IMR-90 (cell line): ENCODE data around the gene FA2H. TPM values are rescaled to one million over a fixed set of nuclear protein-coding genes. Genes with fewer than 3 reads are reported as not detected.

ENCODE experiments used
- ATAC-seq: fragments of 200-7000 bp; cut with Tn5 transposase; 2 replicates; pipeline ENCODE4 v1.9.1; 2020; ENCODE audit warnings: low read depth, mild to moderate bottlenecking, moderate library complexity
- BruUV-seq: library from RNA; stranded (reverse); fragments of 400-500 nt; replicated peaks from 2 replicates; lab custom pipeline; 2021; lab: Mats Ljungman, UMichigan
- CTCF ChIA-PET: fragments of 300-600 bp; formaldehyde crosslinking; extraction: SDS; loops from one replicate; lab custom pipeline; 2021; ENCODE audit warnings: antibody characterized with exemption; lab: Yijun Ruan, JAX
- POLR2A ChIA-PET: fragments of 300-600 bp; sonication (Branson Sonifier 250); formaldehyde crosslinking; loops from one replicate; lab custom pipeline; 2022; ENCODE audit warnings: antibody characterized with exemption; ENCODE audit not compliant: unreplicated experiment; lab: Charles Lee
- DNase-seq: peaks from one replicate; pipeline ENCODE4 v3.0.0; 2013
- H2AFZ ChIP-seq: replicated peaks from 2 replicates; pipeline ENCODE3; 2013; ENCODE audit warnings: low read length, mild to moderate bottlenecking; ENCODE audit not compliant: poor library complexity
- H2AK5ac ChIP-seq: 2 replicates; pipeline ENCODE4 v1.6.1; 2013; ENCODE audit warnings: low read depth, low read length, inconsistent platforms
- H2AK9ac ChIP-seq: replicated peaks from 2 replicates; pipeline ENCODE3; 2013; ENCODE audit warnings: mild to moderate bottlenecking, low read depth, low read length, moderate library complexity; ENCODE audit not compliant: poor library complexity
- H2BK120ac ChIP-seq: 2 replicates; pipeline ENCODE4 v1.6.1; 2013; ENCODE audit warnings: low read depth, low read length, inconsistent platforms
- H2BK15ac ChIP-seq: 3 replicates; pipeline ENCODE4 v1.6.1; 2013; ENCODE audit warnings: low read depth, low read length, inconsistent platforms
- H2BK20ac ChIP-seq: 2 replicates; pipeline ENCODE4 v1.6.1; 2013; ENCODE audit warnings: low read depth, mild to moderate bottlenecking, inconsistent platforms, low read length, moderate library complexity
- H2BK5ac ChIP-seq: 2 replicates; pipeline ENCODE4 v1.6.1; 2013; ENCODE audit warnings: mild to moderate bottlenecking, low read depth, low read length, inconsistent platforms; ENCODE audit not compliant: poor library complexity, severe bottlenecking
- H3K14ac ChIP-seq: replicated peaks from 2 replicates; pipeline ENCODE4 v1.6.1; 2013; ENCODE audit warnings: low read depth, low read length, inconsistent platforms
- H3K18ac ChIP-seq: 2 replicates; pipeline ENCODE4 v1.6.1; 2013; ENCODE audit warnings: low read depth, low read length, control low read depth
- H3K23ac ChIP-seq: 2 replicates; pipeline ENCODE4 v1.6.1; 2013; ENCODE audit warnings: low read depth, low read length, inconsistent platforms
- H3K27ac ChIP-seq: 2 replicates; pipeline ENCODE4 v1.5.1; 2013; ENCODE audit warnings: mild to moderate bottlenecking, control low read depth, low read length; ENCODE audit not compliant: insufficient read depth
- H3K27me3 ChIP-seq: 2 replicates; pipeline ENCODE4 v1.6.1; 2013; ENCODE audit warnings: low read length; ENCODE audit not compliant: control insufficient read depth, insufficient read depth
- H3K36me3 ChIP-seq: 2 replicates; pipeline ENCODE4 v1.6.1; 2013; ENCODE audit warnings: low read length, mixed read lengths; ENCODE audit not compliant: control insufficient read depth, insufficient read depth
- H3K4ac ChIP-seq: 2 replicates; pipeline ENCODE4 v1.6.1; 2013; ENCODE audit warnings: low read depth, low read length, inconsistent platforms
- H3K4me1 ChIP-seq: 2 replicates; pipeline ENCODE4 v1.6.1; 2013; ENCODE audit warnings: low read length, mixed read lengths; ENCODE audit not compliant: control insufficient read depth, insufficient read depth
- H3K4me2 ChIP-seq: 2 replicates; pipeline ENCODE4 v1.6.1; 2013; ENCODE audit warnings: low read depth, mild to moderate bottlenecking, control low read depth, low read length, moderate library complexity
- H3K4me3 ChIP-seq: 2 replicates; pipeline ENCODE4 v1.5.1; 2013; ENCODE audit warnings: low read depth, mild to moderate bottlenecking, control low read depth, low read length, moderate library complexity; ENCODE audit not compliant: insufficient read depth
- H3K56ac ChIP-seq: 2 replicates; pipeline ENCODE4 v1.6.1; 2013; ENCODE audit warnings: low read length, inconsistent platforms; ENCODE audit not compliant: insufficient read depth; ENCODE audit errors: extremely low read depth
- H3K79me1 ChIP-seq, 2 experiments: 2 replicates each; pipeline ENCODE4 v1.6.1; 2013; ENCODE audit warnings: low read length in 2 of 2, inconsistent platforms in 1 of 2, low read depth in 1 of 2
- H3K9ac ChIP-seq: 2 replicates; pipeline ENCODE4 v1.6.1; 2013; ENCODE audit warnings: low read depth, low read length, control low read depth
- H3K9me1 ChIP-seq: 2 replicates; pipeline ENCODE4 v1.6.1; 2013; ENCODE audit warnings: low read length, inconsistent platforms; ENCODE audit not compliant: insufficient read depth
- H3K9me3 ChIP-seq: 2 replicates; pipeline ENCODE4 v1.6.1; 2013; ENCODE audit warnings: low read length; ENCODE audit not compliant: control insufficient read depth, insufficient read depth
- H4K20me1 ChIP-seq: 2 replicates; pipeline ENCODE4 v1.6.1; 2013; ENCODE audit warnings: low read length, inconsistent platforms; ENCODE audit not compliant: insufficient read depth
- H4K5ac ChIP-seq: 2 replicates; pipeline ENCODE4 v1.6.1; 2013; ENCODE audit warnings: mild to moderate bottlenecking, low read depth, low read length, control low read depth
- H4K8ac ChIP-seq, 2 experiments: 2 replicates each; pipeline ENCODE4 v1.6.1; 2013; ENCODE audit warnings: low read depth in 2 of 2, low read length in 2 of 2, control low read depth in 1 of 2, inconsistent platforms in 1 of 2
- H4K91ac ChIP-seq: 2 replicates; pipeline ENCODE4 v1.6.1; 2013; ENCODE audit warnings: low read depth, low read length, inconsistent platforms; ENCODE audit not compliant: insufficient read depth
- BHLHE40 ChIP-seq: fragments of 150-350 bp; IDR thresholded peaks from 2 replicates; pipeline ENCODE4 v1.6.1; 2016; ENCODE audit warnings: mild to moderate bottlenecking, low read depth, low read length
- CEBPB ChIP-seq: IDR thresholded peaks from 2 replicates; pipeline ENCODE4 v1.6.1; 2012; ENCODE audit warnings: low read depth, low read length, improper control_type of control experiment
- CHD1 ChIP-seq: IDR thresholded peaks from 2 replicates; pipeline ENCODE4 v1.6.1; 2012; ENCODE audit warnings: low read depth, low read length, improper control_type of control experiment
- FOS ChIP-seq: fragments of 150-350 bp; IDR thresholded peaks from 2 replicates; pipeline ENCODE4 v1.6.1; 2016; ENCODE audit warnings: low read depth, low read length
- MAFK ChIP-seq: IDR thresholded peaks from 2 replicates; pipeline ENCODE4 v1.6.1; 2012; ENCODE audit warnings: low read depth, low read length, improper control_type of control experiment
- MXI1 ChIP-seq: IDR thresholded peaks from 2 replicates; pipeline ENCODE4 v1.6.1; 2012; ENCODE audit warnings: low read depth, mild to moderate bottlenecking, low read length, moderate library complexity, borderline replicate concordance
- NFE2L2 ChIP-seq: fragments of 150-350 bp; IDR thresholded peaks from 2 replicates; pipeline ENCODE4 v1.6.1; 2016; ENCODE audit warnings: low read depth, mild to moderate bottlenecking, low read length
- POLR2A ChIP-seq: IDR thresholded peaks from 2 replicates; pipeline ENCODE4 v1.6.1; 2012; ENCODE audit warnings: mild to moderate bottlenecking, low read depth, low read length
- RAD21 ChIP-seq: IDR thresholded peaks from 2 replicates; pipeline ENCODE4 v1.6.1; 2012; ENCODE audit warnings: low read length, improper control_type of control experiment
- SMC3 ChIP-seq: fragments of 150-350 bp; IDR thresholded peaks from 2 replicates; pipeline ENCODE4 v1.6.1; 2016; ENCODE audit warnings: low read depth, mild to moderate bottlenecking, antibody characterized with exemption, low read length, moderate library complexity
- USF2 ChIP-seq: fragments of 150-350 bp; IDR thresholded peaks from 2 replicates; pipeline ENCODE4 v1.6.1; 2017; ENCODE audit warnings: mild to moderate bottlenecking, antibody characterized with exemption, low read length, low read depth
- WGBS, 2 experiments: methylation state at CpG; one replicate each; pipeline versions ENCODE4 v1.1.5 to v1.1.7; 2013; ENCODE audit warnings: missing lambda C conversion rate in 2 of 2; ENCODE audit not compliant: insufficient read length in 1 of 2; ENCODE audit errors: extremely low coverage in 2 of 2; 5-methylcytosine and 5-hydroxymethylcytosine counted together
- dilution Hi-C: fragments of 300-500 bp; cut with HindIII; formaldehyde crosslinking; loops from one replicate; pipeline ENCODE4 v1.14.3; 2018; ENCODE audit warnings: low sequenced_read_pairs; ENCODE audit not compliant: unreplicated experiment
- in situ Hi-C: fragments of 300-500 bp; cut with MboI; formaldehyde crosslinking; loops from 3 replicates; pipeline ENCODE4 v1.14.3; 2019; ENCODE audit warnings: low sequenced_read_pairs, inconsistent platforms, mixed read lengths
- intact Hi-C: fragments of 100-400 bp; cut with micrococcal nuclease; formaldehyde crosslinking; loops from 2 replicates; pipeline ENCODE4 v1.10.0; 2022
- polyA plus RNA-seq, 3 experiments: library from polyadenylated mRNA; depleted of rRNA; stranded (reverse); fragments of >200 nt; gene quantifications; 2 replicates each; pipeline ENCODE4 v1.2.3, GENCODE V29; 2012; ENCODE audit warnings: low replicate concordance in 1 of 3
- total RNA-seq: library from RNA; depleted of rRNA; stranded (reverse); fragments of >200 nt; gene quantifications from 2 replicates; pipeline ENCODE4 v1.2.3, GENCODE V29; 2012
- TF ChIP-seq, protein P1 (sequence below): conservative IDR thresholded peaks from 2 replicates; pipeline ENCODE4 v1.5.1; 2012; ENCODE audit warnings: mild to moderate bottlenecking, low read depth, low read length, improper control_type of control experiment

Gene FA2H
- total and polyA plus RNA-seq, 2 of the 4 experiments (the other 2 are of a cell fraction): not detected

- no peak for TF ChIP-seq NFE2L2
- TF ChIP-seq BHLHE40: no peak
These were observed 48.8 kb downstream of the FA2H start (continued) for GRCh38 chr16:74725651-74726455.

DNA sequence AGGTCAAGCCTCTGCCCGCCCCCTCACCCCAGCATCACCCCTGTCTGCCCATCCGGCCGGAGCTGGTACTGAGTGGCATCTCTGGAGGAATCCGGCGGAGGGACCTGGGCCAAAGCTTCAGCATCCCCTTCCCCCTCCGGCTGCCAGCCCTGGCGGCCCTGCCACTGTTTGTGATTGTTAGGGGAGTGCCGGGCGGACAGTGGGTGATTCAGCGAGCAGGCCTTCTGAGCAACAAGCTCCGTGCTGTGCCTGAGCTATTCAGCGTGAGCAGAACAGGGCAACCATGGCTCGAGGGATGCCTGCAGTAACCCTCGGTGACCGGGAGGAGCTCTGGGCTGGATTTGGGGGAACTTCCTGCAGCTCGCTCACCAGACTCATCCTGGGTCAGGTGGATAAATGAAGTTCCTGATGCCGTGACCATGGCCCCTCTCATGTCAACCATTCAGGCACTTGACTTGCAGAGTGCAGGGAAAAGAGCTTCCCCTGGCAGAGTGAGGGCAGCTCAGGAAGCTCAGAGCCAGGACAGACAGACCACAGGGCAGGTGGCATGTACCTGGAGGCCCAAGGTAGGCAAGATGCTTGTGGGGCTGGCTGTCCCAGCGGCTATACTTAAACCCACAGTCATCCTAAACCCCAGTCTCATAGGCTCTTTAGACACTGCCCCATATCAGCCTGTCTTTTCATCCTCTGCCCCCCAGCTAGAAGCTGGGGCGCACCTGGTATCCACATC lies 49.6 kb downstream of the FA2H start:
- no peak overlapping the region for H4K5ac ChIP-seq
- H3K4me2 ChIP-seq: 0 out of 2 replicates have a peak overlapping the region, but pooled peaks have one; percentile 2
- peak overlapping the region; percentile 80 for H2AFZ ChIP-seq
- no peak for TF ChIP-seq USF2
- TF ChIP-seq FOS: peak; percentile 64
- TF ChIP-seq CEBPB: no peak
- TF ChIP-seq BHLHE40: peak; percentile 44; the same call in 1 of the 2 replicates
- TF ChIP-seq, protein P1, sequence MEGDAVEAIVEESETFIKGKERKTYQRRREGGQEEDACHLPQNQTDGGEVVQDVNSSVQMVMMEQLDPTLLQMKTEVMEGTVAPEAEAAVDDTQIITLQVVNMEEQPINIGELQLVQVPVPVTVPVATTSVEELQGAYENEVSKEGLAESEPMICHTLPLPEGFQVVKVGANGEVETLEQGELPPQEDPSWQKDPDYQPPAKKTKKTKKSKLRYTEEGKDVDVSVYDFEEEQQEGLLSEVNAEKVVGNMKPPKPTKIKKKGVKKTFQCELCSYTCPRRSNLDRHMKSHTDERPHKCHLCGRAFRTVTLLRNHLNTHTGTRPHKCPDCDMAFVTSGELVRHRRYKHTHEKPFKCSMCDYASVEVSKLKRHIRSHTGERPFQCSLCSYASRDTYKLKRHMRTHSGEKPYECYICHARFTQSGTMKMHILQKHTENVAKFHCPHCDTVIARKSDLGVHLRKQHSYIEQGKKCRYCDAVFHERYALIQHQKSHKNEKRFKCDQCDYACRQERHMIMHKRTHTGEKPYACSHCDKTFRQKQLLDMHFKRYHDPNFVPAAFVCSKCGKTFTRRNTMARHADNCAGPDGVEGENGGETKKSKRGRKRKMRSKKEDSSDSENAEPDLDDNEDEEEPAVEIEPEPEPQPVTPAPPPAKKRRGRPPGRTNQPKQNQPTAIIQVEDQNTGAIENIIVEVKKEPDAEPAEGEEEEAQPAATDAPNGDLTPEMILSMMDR: peak; percentile 44
- TF ChIP-seq SMC3: peak; percentile 34; the same call in 1 of the 2 replicates
- TF ChIP-seq CHD1: no peak
- no peak for TF ChIP-seq POLR2A
- TF ChIP-seq MAFK: no peak
- TF ChIP-seq MXI1: peak; percentile 22; the same call in 1 of the 2 replicates
- TF ChIP-seq RAD21: peak; percentile 38

More for the DNA sequence above, 49.6 kb downstream of the FA2H start:
- no peak overlapping the region; the same call in 2 of the 3 replicates for H2BK15ac ChIP-seq
- no peak overlapping the region; the same call in 1 of the 2 replicates for H4K91ac ChIP-seq
- peak overlapping the region; percentile 45; the same call in 1 of the 2 replicates for H2AK5ac ChIP-seq
- H3K23ac ChIP-seq: no peak overlapping the region
- peak overlapping the region; percentile 17 for H2BK5ac ChIP-seq
- in situ Hi-C loops: no loop called here
- peak; percentile 99 for ATAC-seq
- H3K79me1 ChIP-seq: no peaks in the 10 kb centered on the region
- no peak overlapping the region for H3K18ac ChIP-seq
- H2BK20ac ChIP-seq: no peak overlapping the region
- no peak overlapping the region for H3K14ac ChIP-seq
- H2BK120ac ChIP-seq: no peak overlapping the region
- no TSS peak for BruUV-seq
- DNase-seq: peak; percentile 82
- peak overlapping the region; percentile 21 for H2AK9ac ChIP-seq
- intact Hi-C loops: no loop called here
- H3K9ac ChIP-seq: no peak overlapping the region
- H3K27ac ChIP-seq: no peak overlapping the region
- H4K20me1 ChIP-seq: no peaks in the 10 kb centered on the region
- peak overlapping the region in 1 of 2 experiments; percentile 69; a peak in 2 of 4 replicates for H4K8ac ChIP-seq
- peaks cover 4% of the 10 kb centered on the region; the same call in 1 of the 2 replicates for H3K9me3 ChIP-seq
- WGBS, 2 experiments: no CpG with 5 or more reads among the region's 19 CpGs
- peaks cover 2% of the 10 kb centered on the region; the same call in 1 of the 2 replicates for H3K27me3 ChIP-seq
- dilution Hi-C loops: no loop called here
- no peak overlapping the region for H3K4me3 ChIP-seq
- no peaks in the 10 kb centered on the region for H3K36me3 ChIP-seq
- no peaks in the 10 kb centered on the region; the same call in 1 of the 2 replicates for H3K9me1 ChIP-seq
- no peak overlapping the region for H3K56ac ChIP-seq
- H3K4me1 ChIP-seq: peaks cover 10% of the 10 kb centered on the region
- ChIA-PET CTCF (interaction anchor here (0.6 to 3.5 kb wide), 9 partner anchors 10 to 139 kb away, joined by 3 to 14 read pairs (median 5); no protein-coding TSS in a partner anchor), POLR2A (interaction anchor here (0.5 kb wide), 1 partner anchor 112 kb away, joined by 3 read pairs; no protein-coding TSS in a partner anchor)
- peak overlapping the region; percentile 64; the same call in 1 of the 2 replicates for H3K4ac ChIP-seq
